Measurements from ENCODE around the gene CAV3.

CAV3 gene

DNA sequence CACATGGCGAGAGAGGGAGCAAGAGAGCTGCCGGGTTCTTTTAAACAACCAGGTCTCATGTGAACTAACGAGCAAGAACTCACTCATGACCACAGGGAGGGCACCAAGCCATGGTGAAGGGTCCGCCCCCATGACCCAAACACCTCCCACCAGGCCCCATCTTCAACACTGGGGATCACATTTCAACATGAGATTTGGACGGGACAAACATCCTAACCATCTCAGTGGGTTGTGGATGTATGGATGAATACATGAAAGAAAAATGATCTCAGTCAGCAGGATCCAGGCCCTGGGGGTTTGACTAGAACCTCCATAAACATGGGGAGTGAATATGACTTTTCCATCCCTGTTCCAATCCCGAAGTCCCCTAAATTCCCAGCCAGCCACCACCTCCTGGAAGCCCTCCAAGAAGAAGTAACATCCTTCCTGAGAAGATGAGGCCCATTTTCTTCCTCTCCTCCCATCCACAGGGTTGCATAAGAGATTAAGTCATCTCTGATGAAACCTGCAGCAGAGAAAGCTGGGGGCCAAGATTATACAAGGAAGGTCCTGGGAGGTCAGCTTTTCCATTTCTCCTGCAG lies 9.5 kb downstream of the CAV3 start:
- POLR2A ChIA-PET = no interaction called here
- DNase-seq = no peak
- WGBS (ENCODE audit: insufficient coverage) = 90% methylated on average over 4 of the region's 6 CpGs
- H3K36me3 ChIP-seq (ENCODE audit: control insufficient read depth in 4 of 4, insufficient read depth in 4 of 4, low read length in 3 of 4) = no peaks in the 10 kb centered on the region
- no peaks in the 10 kb centered on the region for H3K4me1 ChIP-seq (ENCODE audit: control extremely low read depth in 1 of 4, control insufficient read depth in 4 of 4, insufficient read depth in 4 of 4, low read length in 3 of 4)
- no peak overlapping the region for H3K4me3 ChIP-seq (ENCODE audit: control insufficient read depth in 1 of 7, extremely low read depth in 1 of 7, insufficient read depth in 4 of 7, low read depth in 2 of 7, low read length in 6 of 7)
- no peak overlapping the region for H3K27ac ChIP-seq (ENCODE audit: insufficient read depth in 1 of 2, low read depth in 1 of 2, low read length in 2 of 2, poor library complexity in 1 of 2, severe bottlenecking in 2 of 2)
- H3K27me3 ChIP-seq (replicated peaks in 2 of 5; ENCODE audit: control insufficient read depth in 4 of 5, insufficient read depth in 5 of 5, low read length in 4 of 5) = peaks cover 0 to 20% (median 11%) of the 10 kb centered on the region in 5 experiments
- CTCF ChIA-PET = interaction anchor here (1.0 kb wide), 1 partner anchor 26 kb away, joined by 3 read pairs; the partner anchor contains the start of gene OXTR
- H3K9me3 ChIP-seq (ENCODE audit: control extremely low read depth in 1 of 5, control insufficient read depth in 4 of 5, insufficient read depth in 2 of 5, low read depth in 1 of 5, low read length in 4 of 5) = no peaks in the 10 kb centered on the region

DNA sequence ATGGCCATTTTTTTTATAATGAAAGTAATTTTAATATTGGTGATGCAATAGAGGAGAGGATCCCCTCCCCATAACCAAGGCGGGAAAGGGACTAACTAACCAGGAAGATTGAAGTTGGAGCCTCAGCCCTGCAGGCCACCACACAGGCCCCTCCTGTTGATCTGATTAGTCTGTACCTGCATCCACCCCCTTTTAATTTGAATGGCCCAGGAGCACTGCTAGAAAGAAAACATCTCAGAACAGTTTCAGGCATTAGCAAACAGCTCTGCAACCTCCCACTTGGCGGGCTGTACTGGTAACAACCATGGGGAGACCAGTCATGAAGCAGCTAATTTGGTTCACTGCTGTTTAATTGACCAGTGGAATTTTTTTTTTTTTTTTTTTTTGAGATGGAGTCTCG lies 10.3 kb downstream of the CAV3 start:
- H3K36me3 ChIP-seq (ENCODE audit: control insufficient read depth in 4 of 4, insufficient read depth in 4 of 4, low read length in 3 of 4) = no peaks in the 10 kb centered on the region
- H3K9me3 ChIP-seq (ENCODE audit: control extremely low read depth in 1 of 5, control insufficient read depth in 4 of 5, insufficient read depth in 2 of 5, low read depth in 1 of 5, low read length in 4 of 5) = no peaks in the 10 kb centered on the region
- CTCF ChIA-PET = interaction anchor here (0.8 to 1.2 kb wide), 3 partner anchors 10 to 25 kb away, joined by 3 read pairs; partner anchors contain the start of gene OXTR
- 100% methylated on average over 1 of the region's 3 CpGs for WGBS (ENCODE audit: insufficient coverage)
- H3K27ac ChIP-seq (ENCODE audit: insufficient read depth in 1 of 2, low read depth in 1 of 2, low read length in 2 of 2, poor library complexity in 1 of 2, severe bottlenecking in 2 of 2) = no peak overlapping the region
- no peak overlapping the region for H3K4me3 ChIP-seq (ENCODE audit: control insufficient read depth in 1 of 7, extremely low read depth in 1 of 7, insufficient read depth in 4 of 7, low read depth in 2 of 7, low read length in 6 of 7)
- POLR2A ChIA-PET = no interaction called here
- peaks cover 0 to 20% (median 11%) of the 10 kb centered on the region in 5 experiments for H3K27me3 ChIP-seq (replicated peaks in 2 of 5; ENCODE audit: control insufficient read depth in 4 of 5, insufficient read depth in 5 of 5, low read length in 4 of 5)
- H3K4me1 ChIP-seq (ENCODE audit: control extremely low read depth in 1 of 4, control insufficient read depth in 4 of 4, insufficient read depth in 4 of 4, low read length in 3 of 4) = no peaks in the 10 kb centered on the region
- DNase-seq = no peak

GRCh38 chr3:8745619-8746370 lies 12.2 kb downstream of the CAV3 start:
- Histone ChIP-seq H3K4me3 (ENCODE audit: control insufficient read depth in 1 of 7, extremely low read depth in 1 of 7, insufficient read depth in 4 of 7, low read depth in 2 of 7, low read length in 6 of 7) (no peak overlapping the region), H3K4me1 (ENCODE audit: control extremely low read depth in 1 of 4, control insufficient read depth in 4 of 4, insufficient read depth in 4 of 4, low read length in 3 of 4) (no peaks in the 10 kb centered on the region), H3K27me3 (replicated peaks in 2 of 5; ENCODE audit: control insufficient read depth in 4 of 5, insufficient read depth in 5 of 5, low read length in 4 of 5) (peaks cover 0 to 12% (median 8%) of the 10 kb centered on the region in 5 experiments), H3K27ac (ENCODE audit: insufficient read depth in 1 of 2, low read depth in 1 of 2, low read length in 2 of 2, poor library complexity in 1 of 2, severe bottlenecking in 2 of 2) (no peak overlapping the region), H3K36me3 (ENCODE audit: control insufficient read depth in 4 of 4, insufficient read depth in 4 of 4, low read length in 3 of 4) (no peaks in the 10 kb centered on the region), H3K9me3 (ENCODE audit: control extremely low read depth in 1 of 5, control insufficient read depth in 4 of 5, insufficient read depth in 2 of 5, low read depth in 1 of 5, low read length in 4 of 5) (no peaks in the 10 kb centered on the region)
- ChIA-PET POLR2A (no interaction called here), CTCF (no interaction called here)
- no peak for DNase-seq
- WGBS (ENCODE audit: insufficient coverage) = 94% methylated on average over 24 of the region's 25 CpGs

GRCh38 chr3:8746780-8747345 lies 13.3 kb downstream of the CAV3 start:
- CTCF ChIA-PET = no interaction called here

GRCh38 chr3:8749316-8749715 lies 15.7 kb downstream of the CAV3 start:
- no peaks in the 10 kb centered on the region for H3K9me3 ChIP-seq (ENCODE audit: control extremely low read depth in 1 of 5, control insufficient read depth in 4 of 5, insufficient read depth in 2 of 5, low read depth in 1 of 5, low read length in 4 of 5)
- no peak overlapping the region for H3K4me3 ChIP-seq (ENCODE audit: control insufficient read depth in 1 of 7, extremely low read depth in 1 of 7, insufficient read depth in 4 of 7, low read depth in 2 of 7, low read length in 6 of 7)
- 96% methylated on average over 3 of the region's 3 CpGs for WGBS (ENCODE audit: insufficient coverage)
- no peaks in the 10 kb centered on the region for H3K4me1 ChIP-seq (ENCODE audit: control extremely low read depth in 1 of 4, control insufficient read depth in 4 of 4, insufficient read depth in 4 of 4, low read length in 3 of 4)
- no peak for DNase-seq
- POLR2A ChIA-PET = no interaction called here
- CTCF ChIA-PET = no interaction called here
- no peak overlapping the region for H3K27ac ChIP-seq (ENCODE audit: insufficient read depth in 1 of 2, low read depth in 1 of 2, low read length in 2 of 2, poor library complexity in 1 of 2, severe bottlenecking in 2 of 2)
- peaks cover 0 to 2% (median 0%) of the 10 kb centered on the region in 5 experiments for H3K27me3 ChIP-seq (replicated peaks in 2 of 5; ENCODE audit: control insufficient read depth in 4 of 5, insufficient read depth in 5 of 5, low read length in 4 of 5)
- no peaks in the 10 kb centered on the region for H3K36me3 ChIP-seq (ENCODE audit: control insufficient read depth in 4 of 4, insufficient read depth in 4 of 4, low read length in 3 of 4)

More at GRCh38 chr3:8746780-8747345, 13.3 kb downstream of the CAV3 start:
- DNase-seq = no peak
- peaks cover 0 to 5% (median 3%) of the 10 kb centered on the region in 5 experiments for H3K27me3 ChIP-seq (replicated peaks in 2 of 5; ENCODE audit: control insufficient read depth in 4 of 5, insufficient read depth in 5 of 5, low read length in 4 of 5)
- H3K4me1 ChIP-seq (ENCODE audit: control extremely low read depth in 1 of 4, control insufficient read depth in 4 of 4, insufficient read depth in 4 of 4, low read length in 3 of 4) = no peaks in the 10 kb centered on the region
- H3K27ac ChIP-seq (ENCODE audit: insufficient read depth in 1 of 2, low read depth in 1 of 2, low read length in 2 of 2, poor library complexity in 1 of 2, severe bottlenecking in 2 of 2) = no peak overlapping the region
- POLR2A ChIA-PET = no interaction called here
- 87% methylated on average over 5 of the region's 7 CpGs for WGBS (ENCODE audit: insufficient coverage)
- no peaks in the 10 kb centered on the region for H3K36me3 ChIP-seq (ENCODE audit: control insufficient read depth in 4 of 4, insufficient read depth in 4 of 4, low read length in 3 of 4)
- no peak overlapping the region for H3K4me3 ChIP-seq (ENCODE audit: control insufficient read depth in 1 of 7, extremely low read depth in 1 of 7, insufficient read depth in 4 of 7, low read depth in 2 of 7, low read length in 6 of 7)
- no peaks in the 10 kb centered on the region for H3K9me3 ChIP-seq (ENCODE audit: control extremely low read depth in 1 of 5, control insufficient read depth in 4 of 5, insufficient read depth in 2 of 5, low read depth in 1 of 5, low read length in 4 of 5)

DNA sequence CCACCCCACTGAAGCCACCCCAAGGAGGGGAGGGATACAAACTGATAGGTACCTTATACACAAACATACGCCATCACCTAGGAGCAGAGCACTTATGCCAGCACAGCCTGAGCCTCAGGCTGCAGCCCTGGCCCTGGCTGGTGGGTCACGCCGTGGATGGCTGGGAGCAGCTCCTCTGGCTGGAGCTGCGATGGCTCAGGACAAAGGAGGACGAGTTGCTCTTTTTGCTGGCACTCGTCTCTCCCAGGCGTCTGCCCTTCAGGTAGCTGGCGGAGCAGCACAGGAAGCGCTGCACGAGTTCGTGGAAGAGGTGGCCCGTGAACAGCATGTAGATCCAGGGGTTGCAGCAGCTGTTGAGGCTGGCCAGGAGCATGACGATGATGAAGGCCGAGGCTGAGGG lies 19.2 kb downstream of the CAV3 start:
- ChIA-PET POLR2A (no interaction called here), CTCF (interaction anchor here (1.0 kb wide), 1 partner anchor 17 kb away, joined by 3 read pairs; the partner anchor contains the start of gene OXTR)
- no peak for DNase-seq
- Histone ChIP-seq H3K4me3 (ENCODE audit: control insufficient read depth in 1 of 7, extremely low read depth in 1 of 7, insufficient read depth in 4 of 7, low read depth in 2 of 7, low read length in 6 of 7) (no peak overlapping the region), H3K4me1 (ENCODE audit: control extremely low read depth in 1 of 4, control insufficient read depth in 4 of 4, insufficient read depth in 4 of 4, low read length in 3 of 4) (no peaks in the 10 kb centered on the region), H3K9me3 (ENCODE audit: control extremely low read depth in 1 of 5, control insufficient read depth in 4 of 5, insufficient read depth in 2 of 5, low read depth in 1 of 5, low read length in 4 of 5) (no peaks in the 10 kb centered on the region), H3K36me3 (ENCODE audit: control insufficient read depth in 4 of 4, insufficient read depth in 4 of 4, low read length in 3 of 4) (no peaks in the 10 kb centered on the region), H3K27me3 (replicated peaks in 2 of 5; ENCODE audit: control insufficient read depth in 4 of 5, insufficient read depth in 5 of 5, low read length in 4 of 5) (no peaks in the 10 kb centered on the region), H3K27ac (ENCODE audit: insufficient read depth in 1 of 2, low read depth in 1 of 2, low read length in 2 of 2, poor library complexity in 1 of 2, severe bottlenecking in 2 of 2) (no peak overlapping the region)
- WGBS (ENCODE audit: insufficient coverage) = 88% methylated on average over 12 of the region's 14 CpGs

- no peak for DNase-seq
- H3K4me1 ChIP-seq (ENCODE audit: control extremely low read depth in 1 of 4, control insufficient read depth in 4 of 4, insufficient read depth in 4 of 4, low read length in 3 of 4) = no peaks in the 10 kb centered on the region
- ChIA-PET CTCF (no interaction called here), POLR2A (no interaction called here)
- WGBS (ENCODE audit: insufficient coverage) = no CpG with 5 or more reads among the region's 3 CpGs
- no peak overlapping the region for H3K4me3 ChIP-seq (ENCODE audit: control insufficient read depth in 1 of 7, extremely low read depth in 1 of 7, insufficient read depth in 4 of 7, low read depth in 2 of 7, low read length in 6 of 7)
- H3K9me3 ChIP-seq (ENCODE audit: control extremely low read depth in 1 of 5, control insufficient read depth in 4 of 5, insufficient read depth in 2 of 5, low read depth in 1 of 5, low read length in 4 of 5) = no peaks in the 10 kb centered on the region
- H3K27ac ChIP-seq (ENCODE audit: insufficient read depth in 1 of 2, low read depth in 1 of 2, low read length in 2 of 2, poor library complexity in 1 of 2, severe bottlenecking in 2 of 2) = no peak overlapping the region
- no peaks in the 10 kb centered on the region for H3K36me3 ChIP-seq (ENCODE audit: control insufficient read depth in 4 of 4, insufficient read depth in 4 of 4, low read length in 3 of 4)
- H3K27me3 ChIP-seq (replicated peaks in 2 of 5; ENCODE audit: control insufficient read depth in 4 of 5, insufficient read depth in 5 of 5, low read length in 4 of 5) = no peaks in the 10 kb centered on the region
Measured at GRCh38 chr3:8755097-8755496, 21.5 kb downstream of the CAV3 start.

Data from common myeloid progenitor, CD34-positive (primary cell).